Stimulated activated naive CD8-positive, alpha-beta T cell treated with anti-CD3 and anti-CD28 coated beads, Interleukin-15, Interleukin-2, amounts not matched to agents 100 U/mL and 50 U/mL, for 24 hours (primary cell): ENCODE data around the gene CLBA1.
A peak's percentile ranks its signal among the peaks of the same experiment; 100 is the strongest.

ENCODE experiments used
- ATAC-seq: fragments of 150-1000 bp; cut with Tn5 transposase; one replicate; pipeline ENCODE4 v1.10.0; 2021
- DNase-seq: peaks from one replicate; pipeline ENCODE4 v3.0.0; 2021

Gene CLBA1

DNA sequence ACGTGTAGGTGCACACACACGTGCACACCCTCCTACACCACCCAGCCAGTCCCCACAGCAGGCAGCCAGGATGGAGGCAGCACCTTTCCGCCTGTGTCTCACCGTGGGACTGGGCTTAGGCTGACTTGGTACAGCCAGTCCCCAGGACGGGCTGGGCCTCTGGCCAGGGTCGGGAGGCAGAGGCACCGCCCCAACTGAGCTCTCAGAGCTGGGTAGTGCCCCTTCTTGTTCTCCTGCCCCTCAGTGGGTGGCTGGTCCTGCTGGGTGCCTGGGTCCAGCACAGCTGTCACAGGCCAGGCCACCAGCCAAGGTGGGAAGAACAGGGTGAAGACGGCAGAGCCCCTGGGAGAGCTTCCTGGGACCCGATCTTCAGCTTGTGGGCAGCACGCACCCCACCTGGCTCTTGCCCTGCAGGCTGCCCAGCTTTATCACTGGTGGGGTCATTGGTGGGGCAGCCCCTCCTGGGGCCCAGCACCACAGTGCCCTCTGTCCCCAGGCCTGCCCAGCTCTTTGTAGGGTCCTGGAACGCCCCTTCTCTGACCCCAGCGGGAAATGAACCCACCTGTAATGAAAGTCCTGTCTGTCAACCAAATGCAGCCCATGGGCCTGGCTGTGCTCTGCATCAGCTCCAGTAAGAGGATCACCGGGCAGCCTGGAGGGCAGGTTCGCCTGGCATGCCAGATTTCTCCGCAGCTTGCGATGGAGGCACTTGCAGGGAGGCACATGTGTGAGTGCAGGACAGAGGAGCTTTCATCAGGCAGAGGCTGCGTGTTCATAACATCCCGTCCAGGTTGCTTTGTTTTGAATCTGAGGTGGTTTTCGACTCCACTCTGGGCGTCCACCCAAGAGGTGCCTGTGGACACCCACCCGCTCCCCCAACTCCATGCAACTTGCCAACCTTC lies 20.6 kb downstream of the CLBA1 start:
- DNase-seq, result no peak
- ATAC-seq, result peak; percentile 12

DNA sequence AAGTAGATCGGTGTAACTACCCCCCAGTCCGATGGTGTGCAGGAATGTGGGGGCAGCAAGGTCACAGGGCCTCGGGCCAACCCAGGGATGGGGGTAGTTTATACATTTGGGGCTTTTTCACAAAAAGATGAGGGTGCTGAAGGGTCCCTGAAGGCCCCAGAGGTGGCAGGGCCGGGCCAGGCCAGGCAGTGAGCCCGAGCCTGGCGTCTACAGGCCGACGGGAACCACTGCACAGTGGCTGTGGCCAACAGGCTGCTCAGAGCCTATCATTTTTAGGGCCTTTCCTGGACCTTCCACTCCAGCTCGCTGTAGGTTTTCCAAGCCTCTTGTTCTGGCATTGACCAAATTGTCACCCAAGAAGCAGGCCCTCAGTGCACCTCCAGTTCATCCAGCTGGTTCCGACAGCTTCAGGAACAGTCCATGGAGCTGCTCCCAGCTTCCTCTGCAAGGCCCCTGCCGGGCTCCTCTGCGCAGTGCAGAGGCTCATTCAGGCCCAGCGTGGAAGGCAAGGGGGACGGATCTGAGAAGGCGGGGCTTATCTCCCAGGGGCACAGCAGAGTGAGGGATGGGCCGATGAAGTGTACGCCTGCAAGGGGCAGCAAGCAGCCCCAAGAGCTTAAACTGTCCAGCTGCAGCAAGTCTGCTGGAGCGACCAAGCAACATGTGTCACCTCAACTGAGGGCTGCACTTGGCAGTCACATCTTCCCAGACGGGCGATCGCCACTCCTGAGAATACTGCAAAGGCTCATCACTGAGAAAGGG lies 21.4 kb downstream of the CLBA1 start:
- DNase-seq, result no peak
- no peak for ATAC-seq

DNA sequence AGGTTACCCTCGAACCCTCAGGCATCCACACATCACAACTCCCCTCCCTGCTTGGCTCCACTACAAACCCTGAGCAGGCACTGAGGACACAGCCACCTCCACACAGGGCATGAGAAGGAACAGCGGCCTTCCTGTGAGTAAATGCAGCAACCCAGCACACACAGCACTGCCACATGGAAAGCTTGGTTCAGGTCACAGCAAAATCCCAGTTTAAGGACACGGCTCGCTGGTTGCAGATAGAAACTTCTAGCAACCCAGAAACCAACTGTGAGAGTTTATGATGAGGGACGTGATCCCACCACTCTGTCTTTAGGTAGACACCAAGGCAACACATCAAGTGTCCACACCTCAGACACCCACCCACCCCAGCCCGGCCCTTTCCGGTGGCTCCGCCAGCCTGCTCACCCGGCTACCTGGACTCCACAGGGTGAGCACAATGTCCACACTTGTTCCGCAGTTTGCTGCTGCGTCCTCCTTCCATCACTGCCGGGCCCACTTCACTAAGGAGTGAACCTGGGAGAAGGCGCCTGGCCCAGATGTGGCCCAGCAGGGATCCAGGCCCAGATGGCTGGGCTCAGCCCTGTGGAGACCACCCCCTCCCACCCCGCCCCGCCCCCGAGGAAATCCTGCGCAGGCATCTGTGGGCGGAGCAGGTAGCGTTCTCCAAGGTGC lies 22.1 kb downstream of the CLBA1 start:
- no peak for DNase-seq

DNA sequence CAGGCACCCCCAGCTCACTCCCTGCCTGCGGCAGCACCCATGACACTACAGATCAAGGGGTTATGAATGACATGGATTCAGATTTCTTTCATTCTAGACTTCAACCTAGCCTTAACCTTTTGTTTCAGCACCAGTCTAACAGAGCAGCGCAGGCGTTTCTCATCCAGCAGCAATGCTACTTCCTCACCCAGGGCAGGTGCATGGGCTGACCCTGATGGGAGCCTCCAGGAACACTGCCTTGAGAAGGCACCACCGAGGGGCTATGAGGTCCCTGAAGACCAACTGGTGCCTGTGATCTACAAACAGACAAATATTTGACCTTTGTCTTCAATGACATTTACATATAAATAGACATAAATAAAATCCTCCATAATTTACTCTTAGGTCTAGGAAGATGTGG lies 24.5 kb downstream of the CLBA1 start:
- no peak for DNase-seq
- no peak for ATAC-seq

More for the DNA sequence above, 22.1 kb downstream of the CLBA1 start:
- no peak for ATAC-seq

DNA sequence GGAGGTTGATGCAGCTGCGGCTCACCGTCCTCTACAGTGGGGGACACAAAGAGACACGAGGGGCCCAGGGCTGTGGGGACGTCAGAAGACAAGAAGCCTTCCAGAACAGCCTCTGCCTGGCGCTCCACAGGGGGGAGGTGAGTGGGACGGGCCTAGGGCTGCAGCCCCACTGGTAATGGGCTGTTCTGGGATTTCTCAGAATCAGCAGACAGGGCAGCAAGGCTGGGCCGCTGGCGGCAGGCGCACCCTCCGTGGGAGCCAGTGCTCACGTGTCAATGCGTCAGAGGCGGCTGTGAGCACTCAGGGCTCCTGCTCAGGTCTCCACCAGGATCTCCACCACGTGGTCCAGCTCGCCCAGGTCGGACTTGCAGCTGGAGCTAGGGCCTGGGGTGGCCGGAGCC lies 25.3 kb downstream of the CLBA1 start:
- DNase-seq, result no peak
- ATAC-seq, result no peak

DNA sequence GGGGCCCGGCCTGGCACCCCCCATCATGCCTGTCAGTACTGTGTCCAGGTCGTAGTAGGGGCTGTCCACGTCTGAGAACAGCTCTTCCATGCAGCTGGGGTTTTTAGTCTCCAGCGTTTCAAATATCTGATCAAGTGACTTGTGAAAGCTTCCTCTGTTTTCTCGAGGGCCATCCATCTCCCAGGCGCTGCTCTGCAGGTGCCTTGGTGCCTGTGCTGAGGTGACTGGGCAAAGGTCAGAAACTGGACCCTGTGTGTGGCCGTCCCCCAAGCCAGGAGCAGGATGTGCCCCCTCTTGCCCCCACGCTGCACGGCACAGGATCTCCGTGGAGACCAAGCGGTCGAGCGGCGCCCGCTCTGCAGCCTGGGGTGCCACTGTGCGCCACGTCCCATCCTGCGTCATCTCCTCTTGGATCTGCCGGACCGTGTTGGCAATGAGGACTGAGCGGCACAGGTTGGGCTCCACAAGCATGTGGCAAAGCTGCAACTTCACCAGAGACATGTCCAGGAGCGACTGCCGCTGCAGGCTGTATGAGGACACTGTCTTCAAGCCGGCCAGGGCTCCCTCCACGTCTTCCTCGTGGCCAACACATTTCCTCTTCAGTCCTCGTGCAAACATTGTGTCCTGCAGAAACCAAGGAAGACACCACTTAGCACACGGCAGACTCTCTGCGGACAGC lies 25.9 kb downstream of the CLBA1 start:
- ATAC-seq, result no peak

DNA sequence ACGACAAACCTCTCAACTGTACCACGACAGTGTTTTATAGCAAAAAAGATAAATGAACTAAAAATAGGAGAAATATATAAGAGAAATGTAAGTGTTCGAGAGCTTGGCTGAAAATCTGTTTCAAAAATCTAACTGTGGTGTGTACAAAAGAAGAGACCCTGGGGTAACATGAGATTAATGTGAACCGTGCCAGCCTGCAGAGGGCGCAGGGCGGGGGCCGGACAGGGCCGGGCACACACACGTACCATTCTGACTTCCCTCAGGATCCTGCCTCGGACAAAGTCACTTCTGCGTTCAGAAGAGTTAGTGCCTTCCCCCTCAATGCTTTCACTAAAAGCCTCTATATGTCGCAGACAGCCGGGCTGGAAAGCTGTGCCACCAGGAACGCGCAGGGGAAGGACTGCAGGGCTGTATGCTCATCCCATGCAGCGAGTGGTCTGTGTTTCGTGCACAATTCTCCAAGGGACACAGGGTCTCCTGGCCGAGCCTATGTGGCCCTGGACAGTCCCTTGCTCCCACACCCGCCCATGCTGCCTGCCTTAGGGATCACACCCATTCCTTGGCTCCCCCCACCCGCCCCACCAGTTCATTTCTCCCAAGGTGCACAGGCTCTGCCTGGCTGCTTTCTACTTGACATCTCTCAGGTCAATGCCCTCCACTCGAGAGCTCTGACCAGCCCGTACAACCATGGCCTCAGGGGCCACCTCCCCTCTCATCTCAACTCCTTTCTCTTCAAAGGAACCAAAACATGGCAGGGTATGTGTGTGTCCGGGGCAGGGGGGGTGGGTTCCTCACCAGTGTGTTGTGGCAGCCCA lies 26.8 kb downstream of the CLBA1 start:
- no peak for DNase-seq
- no peak for ATAC-seq

More for the DNA sequence above, 25.9 kb downstream of the CLBA1 start:
- no peak for DNase-seq

DNA sequence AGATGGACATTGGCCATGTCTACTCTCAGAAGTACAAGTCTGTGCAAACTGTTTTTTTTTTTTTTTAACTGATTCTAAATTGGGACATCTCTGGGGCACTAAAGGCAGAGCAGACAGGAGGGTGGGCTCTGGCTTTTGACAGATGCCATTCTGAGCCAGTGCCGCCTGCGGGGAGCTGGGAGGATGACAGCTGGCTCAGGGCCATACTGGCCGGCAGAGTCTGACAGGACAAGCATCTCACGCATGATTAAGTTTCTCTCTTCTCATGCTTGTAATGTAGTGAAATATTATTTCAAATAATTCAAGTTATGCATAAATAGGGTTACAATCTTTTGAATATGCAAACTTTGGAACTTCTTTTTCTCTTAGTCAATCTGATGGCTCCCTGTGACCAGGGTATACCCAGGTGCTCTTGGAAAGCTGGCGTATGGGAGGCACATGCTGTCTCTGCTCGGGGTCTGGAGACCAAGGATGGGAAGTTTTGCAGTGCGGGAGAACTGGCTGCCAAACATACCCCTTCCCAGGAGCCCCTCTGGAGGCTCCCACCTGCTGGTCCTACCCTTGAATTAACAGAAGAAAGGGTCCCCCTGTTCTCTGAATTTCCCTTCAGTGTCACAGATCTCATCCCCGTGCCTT lies 27.7 kb downstream of the CLBA1 start:
- ATAC-seq (no peak), DNase-seq (no peak)

DNA sequence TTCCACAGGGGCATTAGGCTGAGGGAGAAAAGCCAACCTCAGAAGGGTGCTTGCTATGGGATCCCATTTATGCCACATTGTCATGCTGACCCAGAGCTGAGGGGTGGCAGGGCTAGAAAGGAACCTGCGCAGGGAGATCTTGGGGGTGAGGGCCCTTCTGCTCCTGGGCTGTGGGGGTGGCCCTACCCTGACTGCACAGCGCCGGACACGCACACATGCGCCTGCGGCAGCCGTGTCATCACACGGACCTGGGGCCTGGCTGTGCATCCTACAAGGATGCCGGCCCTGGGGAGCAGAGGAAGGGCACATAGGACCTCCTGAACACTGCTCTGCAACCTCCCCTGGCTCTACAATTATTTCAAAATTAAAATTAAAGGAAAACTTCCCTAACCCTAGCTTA lies 28.4 kb downstream of the CLBA1 start:
- DNase-seq (no peak), ATAC-seq (no peak)

DNA sequence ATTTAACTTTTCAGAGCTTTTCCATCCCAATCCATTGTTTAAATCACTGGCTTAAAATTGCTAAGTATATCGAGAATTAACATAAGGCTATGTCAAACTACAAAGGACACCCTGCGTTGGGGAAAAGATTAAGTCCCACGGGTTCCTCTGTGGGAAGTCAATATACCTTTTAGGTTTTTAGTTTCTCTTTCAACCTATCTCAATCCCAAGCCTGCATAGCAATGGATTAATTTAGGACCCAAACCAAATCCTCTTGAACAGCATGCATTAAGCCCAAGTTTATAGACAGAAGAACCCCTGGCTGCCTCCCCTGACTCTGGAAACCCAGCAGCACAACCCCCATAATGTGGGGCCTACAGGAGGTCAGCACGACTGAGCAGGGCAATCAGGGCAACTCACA lies 29.0 kb downstream of the CLBA1 start:
- DNase-seq (no peak), ATAC-seq (no peak)

DNA sequence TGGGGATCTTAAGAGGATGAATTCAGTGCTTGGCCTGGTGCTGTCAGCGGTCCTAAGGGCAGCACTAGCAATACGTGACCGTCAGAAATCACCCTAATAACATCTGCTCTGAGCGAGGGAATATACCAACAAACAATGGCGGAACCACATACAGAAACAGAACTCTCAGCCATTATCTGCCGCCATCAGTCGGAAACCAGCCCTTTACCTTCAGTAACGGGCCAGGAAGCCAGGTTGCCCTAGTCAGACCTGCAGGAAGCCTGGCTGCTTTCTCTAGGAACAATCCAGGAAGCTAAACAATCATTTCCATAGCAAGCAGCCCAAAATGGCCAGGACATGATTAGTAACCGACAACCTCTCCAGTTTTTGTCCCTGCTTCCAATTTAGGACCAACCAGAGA lies 29.7 kb downstream of the CLBA1 start:
- ATAC-seq (no peak), DNase-seq (no peak)

DNA sequence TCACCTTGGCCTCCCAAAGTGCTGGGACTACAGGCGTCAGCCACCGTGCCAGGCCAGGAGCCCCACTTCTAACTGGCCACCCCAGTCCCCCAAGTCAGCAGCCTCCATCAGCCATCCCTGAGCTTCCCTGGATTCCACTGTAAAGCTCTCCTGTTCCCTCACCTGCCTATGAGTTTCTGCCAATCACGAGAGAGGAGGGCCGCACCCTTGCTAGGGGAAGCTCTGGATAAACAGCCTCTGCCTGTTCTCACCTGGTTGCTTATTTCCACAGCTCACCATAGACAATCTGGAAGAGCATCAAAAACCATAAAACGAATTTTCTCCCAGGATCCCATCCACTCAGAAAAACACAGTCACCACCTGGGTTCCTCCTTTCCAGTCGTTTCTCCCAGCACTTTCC lies 30.3 kb downstream of the CLBA1 start:
- no peak for DNase-seq
- ATAC-seq, result no peak

DNA sequence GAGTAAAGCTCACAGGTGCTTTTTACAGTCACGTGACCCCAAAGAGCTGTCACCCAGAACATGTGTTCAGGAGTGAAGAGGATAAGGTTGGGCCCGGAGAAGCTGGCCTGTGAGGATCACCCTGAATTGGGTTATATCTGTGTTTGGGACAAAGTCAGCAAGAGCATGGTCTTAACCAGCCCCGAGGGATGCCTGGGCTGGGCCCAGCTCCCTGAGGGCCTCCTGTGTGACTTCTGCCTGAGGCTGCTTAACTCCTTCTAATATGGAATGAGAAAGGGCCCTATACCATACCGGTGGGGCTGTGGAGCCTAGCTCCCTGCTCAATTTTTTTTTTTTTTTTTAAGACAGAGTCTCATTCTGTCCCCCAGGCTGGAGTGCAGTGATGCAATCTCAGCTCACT lies 32.8 kb downstream of the CLBA1 start:
- no peak for ATAC-seq
- no peak for DNase-seq

DNA sequence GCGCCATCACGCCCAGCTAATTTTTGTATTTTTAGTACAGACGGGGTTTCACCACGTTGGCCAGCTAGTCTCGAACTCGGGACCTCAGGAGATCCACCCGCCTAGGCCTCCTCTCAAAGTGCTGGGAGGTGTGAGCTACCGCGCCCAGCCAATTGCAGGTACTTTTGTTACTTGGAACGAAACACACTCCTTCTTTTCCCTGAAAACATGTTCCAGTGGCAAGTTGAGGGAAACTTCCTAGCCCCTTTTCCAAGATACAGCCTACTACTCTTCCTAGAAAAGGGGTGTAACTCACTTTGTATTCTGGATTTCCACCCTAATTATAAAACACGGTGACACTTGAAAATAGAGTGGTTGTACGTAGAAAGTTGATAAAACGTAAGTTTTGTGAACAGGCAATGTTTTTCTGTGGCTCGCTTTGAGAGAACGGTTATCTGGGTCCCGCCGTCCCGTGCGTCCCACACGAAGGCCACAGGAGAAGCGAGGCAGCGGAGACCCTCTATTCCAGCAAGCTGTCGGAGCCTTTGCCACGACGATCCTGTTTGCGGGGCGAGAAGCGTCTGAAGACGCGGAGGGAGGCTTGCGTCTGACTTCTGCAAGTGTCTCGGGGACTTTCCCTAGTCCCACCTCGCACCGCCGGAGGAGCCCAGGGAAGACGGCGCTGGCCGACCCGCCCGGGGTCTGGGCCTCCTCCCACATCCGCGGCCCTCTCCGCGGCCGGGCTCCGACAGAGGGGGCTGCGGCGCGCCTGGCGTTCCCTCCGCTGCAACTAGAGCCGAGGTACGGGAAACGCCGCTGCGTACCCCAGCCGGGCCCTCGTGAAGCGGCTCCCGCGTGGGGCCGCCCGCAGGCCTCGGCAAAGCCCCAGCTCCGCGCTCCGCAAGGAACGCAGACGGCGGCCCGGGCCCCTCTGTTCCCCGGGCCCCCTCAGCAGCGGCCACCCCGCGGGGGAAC lies 34.5 kb downstream of the CLBA1 start:
- DNase-seq, result peak; percentile 73
- ATAC-seq, result peak; percentile 30

DNA sequence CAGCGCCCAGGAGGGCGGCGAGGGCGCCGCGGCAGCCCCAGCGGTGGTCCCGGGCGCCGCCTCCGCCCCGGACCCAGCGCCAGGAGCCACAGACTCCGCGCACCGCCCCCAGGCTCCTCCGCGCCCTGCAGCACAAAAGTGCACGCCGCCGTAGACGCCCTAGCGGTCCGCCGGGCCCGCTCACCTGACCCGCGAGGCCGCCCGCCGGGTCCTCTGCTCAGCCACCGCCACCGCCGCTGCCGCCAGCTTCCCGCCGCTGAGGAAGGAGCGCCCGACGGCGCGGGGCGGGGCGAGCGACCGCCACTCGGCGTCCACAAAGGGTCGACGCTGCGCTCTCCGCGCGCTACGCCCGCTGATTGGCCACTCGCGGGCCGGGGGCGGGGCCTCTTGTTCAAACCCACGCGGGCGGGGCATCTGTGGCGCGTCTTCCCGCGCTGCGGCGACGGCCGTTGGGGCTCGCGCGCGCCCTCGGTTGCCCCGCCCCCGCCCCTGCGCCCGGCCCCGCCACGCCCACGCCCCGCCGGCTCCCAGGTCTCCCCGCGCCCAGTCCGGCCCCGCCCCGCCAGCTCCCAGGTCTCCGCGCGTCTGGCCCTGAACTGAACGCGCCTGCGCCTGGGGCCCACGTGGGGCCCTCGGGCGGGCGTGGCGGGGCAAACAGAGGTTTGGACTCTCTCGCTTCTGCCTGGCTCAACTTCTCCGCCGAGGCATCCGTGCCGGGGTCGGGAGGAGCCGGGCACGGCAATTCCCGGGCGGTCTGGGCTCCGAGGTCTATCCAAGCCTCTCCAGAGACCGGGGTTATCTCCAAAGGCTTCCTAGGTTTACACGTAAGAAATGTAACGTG lies 35.4 kb downstream of the CLBA1 start, which contains the start of gene CDCA4:
CDCA4 (minus strand) TSS at position 269 of the 841 bp plus-strand sequence. CDS start 9,154 bp downstream, outside the sequence.
- ATAC-seq, result peak; percentile 86

DNA sequence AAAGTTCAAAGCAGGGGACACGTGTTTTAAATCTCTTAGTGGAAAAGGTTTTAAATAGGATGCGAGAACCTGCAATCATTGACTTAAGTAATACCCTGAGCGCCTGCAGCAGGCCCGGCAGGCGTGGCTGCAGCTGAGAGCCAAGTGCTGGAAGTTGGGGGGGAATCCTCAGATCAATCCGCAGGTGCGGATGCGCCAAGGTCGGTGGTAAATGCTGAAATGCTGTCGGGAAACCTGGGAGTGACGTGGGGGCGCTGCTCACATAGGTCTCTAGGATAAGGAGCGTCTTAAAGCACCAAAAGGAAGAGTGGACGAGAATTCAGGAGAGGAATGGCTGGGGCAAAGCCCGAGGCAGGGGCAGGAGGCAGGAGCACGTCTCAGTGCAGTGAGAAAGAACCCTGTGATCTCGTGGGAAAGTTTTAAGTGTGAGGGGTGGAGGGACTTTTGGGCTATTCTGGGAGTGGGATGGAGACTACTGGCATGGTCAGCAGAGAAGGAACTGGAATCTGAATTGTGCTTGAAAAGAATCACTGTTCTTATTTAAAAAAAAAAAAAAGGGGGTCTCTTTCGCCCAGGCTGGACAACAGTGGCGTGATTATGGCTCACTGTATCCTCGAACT lies 36.2 kb downstream of the CLBA1 start:
- ATAC-seq, result no peak
- DNase-seq, result peak; percentile 63

More for the DNA sequence above, 35.4 kb downstream of the CLBA1 start, which contains the start of gene CDCA4:
- peak; percentile 99 for DNase-seq

DNA sequence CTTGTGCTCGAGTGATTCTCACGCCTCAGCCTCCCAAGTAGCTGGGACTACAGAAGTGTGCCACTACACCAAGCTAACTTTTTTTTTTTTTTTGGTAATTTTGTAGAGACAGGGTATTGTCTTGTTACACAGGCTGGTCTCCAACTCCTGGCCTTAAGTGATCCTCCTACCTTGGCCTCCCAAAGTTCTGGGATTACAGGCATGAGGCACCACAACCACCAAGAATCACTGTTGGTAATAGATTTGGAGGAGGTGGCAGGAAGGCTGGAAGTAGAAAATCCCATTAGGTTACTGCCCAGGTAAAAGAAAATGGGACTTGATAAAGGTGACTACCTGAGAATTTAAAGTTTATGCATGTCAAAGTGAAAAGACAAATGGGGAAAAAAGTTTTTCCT lies 36.7 kb downstream of the CLBA1 start:
- DNase-seq (no peak), ATAC-seq (no peak)

DNA sequence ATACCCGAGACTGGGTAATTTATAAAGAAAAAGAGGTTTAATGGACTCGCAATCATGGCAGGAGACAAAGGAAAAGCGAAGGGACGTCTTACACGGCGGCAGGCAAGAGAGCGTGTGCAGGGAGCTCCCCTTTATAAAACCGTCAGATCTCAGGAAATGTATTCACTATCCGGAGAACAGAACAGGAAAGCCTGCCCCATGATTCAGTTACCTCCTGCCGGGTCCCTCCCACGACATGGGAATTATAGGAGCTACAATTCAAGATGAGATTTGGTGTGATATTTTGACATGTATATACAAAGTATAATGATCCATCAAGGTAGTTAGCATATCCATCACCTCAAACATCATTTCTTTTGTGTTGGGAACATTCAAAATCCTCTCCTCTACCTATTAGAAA lies 37.6 kb downstream of the CLBA1 start:
- no peak for DNase-seq
- ATAC-seq, result no peak
